Measurements from ENCODE around the gene SETD5.

SETD5 gene

GRCh38 chr3:9351709-9352126 is 45.7 kb upstream of the SETD5 start:
- Histone ChIP-seq H3K36me3 (ENCODE audit: control insufficient read depth, low read length) (no peaks in the 10 kb centered on the region), H3K27ac (ENCODE audit: low read depth, low read length) (no peak overlapping the region), H3K4me2 (ENCODE audit: low read length) (no peak overlapping the region), H3K4me3 (ENCODE audit: low read length) (no peak overlapping the region), H3K79me2 (ENCODE audit: control insufficient read depth, low read length) (no peaks in the 10 kb centered on the region), H3K4me1 (ENCODE audit: control insufficient read depth, low read length) (peaks cover 13% of the 10 kb centered on the region), H3K9me2 (replicated peaks; ENCODE audit: control insufficient read depth, low read length) (no peaks in the 10 kb centered on the region), H3K9me3 (ENCODE audit: control insufficient read depth, insufficient read depth, low read length) (no peaks in the 10 kb centered on the region), H3K27me3 (ENCODE audit: control insufficient read depth, low read length) (peaks cover 4% of the 10 kb centered on the region; the same call in 1 of the 2 replicates), H4K20me1 (ENCODE audit: control insufficient read depth, insufficient read depth, low read depth, low read length) (no peaks in the 10 kb centered on the region), H3F3A (ENCODE audit: control insufficient read depth, insufficient read depth) (peaks cover 2% of the 10 kb centered on the region; the same call in 1 of the 2 replicates)
- TF ChIP-seq CTCF (IDR thresholded peaks at IDR 0.05; ENCODE audit: low read depth, low read length, poor library complexity, severe bottlenecking) (no peak), EZH2phosphoT487 (IDR thresholded peaks at IDR 0.05; ENCODE audit: borderline replicate concordance, low read length) (no peak)

GRCh38 chr3:9352917-9353752 is 44.3 kb upstream of the SETD5 start:
- Histone ChIP-seq H3K27ac (ENCODE audit: low read depth, low read length) (no peak overlapping the region), H3K27me3 (ENCODE audit: control insufficient read depth, low read length) (no peaks in the 10 kb centered on the region), H3K4me3 (ENCODE audit: low read length) (no peak overlapping the region), H3K36me3 (ENCODE audit: control insufficient read depth, low read length) (no peaks in the 10 kb centered on the region), H3K9me2 (replicated peaks; ENCODE audit: control insufficient read depth, low read length) (no peaks in the 10 kb centered on the region), H3K4me2 (ENCODE audit: low read length) (no peak overlapping the region), H3K9me3 (ENCODE audit: control insufficient read depth, insufficient read depth, low read length) (no peaks in the 10 kb centered on the region), H3F3A (ENCODE audit: control insufficient read depth, insufficient read depth) (peaks cover 2% of the 10 kb centered on the region; the same call in 1 of the 2 replicates), H4K20me1 (ENCODE audit: control insufficient read depth, insufficient read depth, low read depth, low read length) (no peaks in the 10 kb centered on the region), H3K4me1 (ENCODE audit: control insufficient read depth, low read length) (peaks cover 13% of the 10 kb centered on the region), H3K79me2 (ENCODE audit: control insufficient read depth, low read length) (no peaks in the 10 kb centered on the region)
- TF ChIP-seq CTCF (IDR thresholded peaks at IDR 0.05; ENCODE audit: low read depth, low read length, poor library complexity, severe bottlenecking) (peak; percentile 97), EZH2phosphoT487 (IDR thresholded peaks at IDR 0.05; ENCODE audit: borderline replicate concordance, low read length) (no peak)

- Histone ChIP-seq H3K79me2 (ENCODE audit: control insufficient read depth, low read length) (peaks cover 39% of the 10 kb centered on the region), H3K9me3 (ENCODE audit: control insufficient read depth, insufficient read depth, low read length) (no peaks in the 10 kb centered on the region), H3K4me1 (ENCODE audit: control insufficient read depth, low read length) (peaks cover 26% of the 10 kb centered on the region), H3K9me2 (replicated peaks; ENCODE audit: control insufficient read depth, low read length) (no peaks in the 10 kb centered on the region), H3K4me2 (ENCODE audit: low read length) (peak overlapping the region; percentile 86), H3K36me3 (ENCODE audit: control insufficient read depth, low read length) (peaks cover 27% of the 10 kb centered on the region), H3K4me3 (ENCODE audit: low read length) (peak overlapping the region; percentile 85), H3K27me3 (ENCODE audit: control insufficient read depth, low read length) (no peaks in the 10 kb centered on the region), H4K20me1 (ENCODE audit: control insufficient read depth, insufficient read depth, low read depth, low read length) (no peaks in the 10 kb centered on the region), H3F3A (ENCODE audit: control insufficient read depth, insufficient read depth) (peaks cover 8% of the 10 kb centered on the region; the same call in 1 of the 2 replicates), H3K27ac (ENCODE audit: low read depth, low read length) (no peak overlapping the region)
- TF ChIP-seq CTCF (IDR thresholded peaks at IDR 0.05; ENCODE audit: low read depth, low read length, poor library complexity, severe bottlenecking) (no peak), EZH2phosphoT487 (IDR thresholded peaks at IDR 0.05; ENCODE audit: borderline replicate concordance, low read length) (no peak)
These were observed 35.6 kb upstream of the SETD5 start for GRCh38 chr3:9361691-9362388.

Measured in DOHH2 (cell line).